Measurements from ENCODE around the gene GLMP.

The GLMP gene

GRCh38 chr1:156247460-156248322 is 47.8 kb downstream of the GLMP start, which contains the start of gene PAQR6:
PAQR6 (minus strand) TSS chr1:156248056; CDS start chr1:156246731, 1,325 bp downstream.
- DNase-seq (ENCODE audit: low spot score): peak; percentile 97

- no peak for DNase-seq (ENCODE audit: low spot score)
Observed at GRCh38 chr1:156246781-156247459, 48.6 kb downstream of the GLMP start.

- DNase-seq (ENCODE audit: low spot score): no peak
Observed at GRCh38 chr1:156246241-156246780, 49.2 kb downstream of the GLMP start.

- no peak for DNase-seq (ENCODE audit: low spot score)
Observed at GRCh38 chr1:156245451-156246232, 49.8 kb downstream of the GLMP start.

- DNase-seq (ENCODE audit: low spot score): no peak
Observed at GRCh38 chr1:156244712-156245111, 50.8 kb downstream of the GLMP start.

GRCh38 chr1:156244126-156244525 is 51.4 kb downstream of the GLMP start:
- no peak for DNase-seq (ENCODE audit: low spot score)

GRCh38 chr1:156242738-156243137 is 52.7 kb downstream of the GLMP start:
- no peak for DNase-seq (ENCODE audit: low spot score)

Measured in putamen (tissue), 1 donor.